ENCODE data around the gene MAP2K5. TPM values are rescaled to one million over a fixed set of nuclear protein-coding genes. Genes with fewer than 3 reads are reported as not detected.

MAP2K5 gene
- total RNA-seq, 4 donors from 2014 or later = 3.6 to 27.1 (median 18.6) TPM

GRCh38 chr15:67508407-67508806 lies 34.1 kb upstream of the MAP2K5 start:
- H3K4me1 ChIP-seq = no peaks in the 10 kb centered on the region
- no peak overlapping the region for H3K4me3 ChIP-seq
- intact Hi-C loops (cut with DNase I; ENCODE audit: low total_unique reads) = no loop called here
- no peak overlapping the region for H3K27ac ChIP-seq
- H3K27me3 ChIP-seq = no peaks in the 10 kb centered on the region
- H3K9me3 ChIP-seq = no peaks in the 10 kb centered on the region
- TF ChIP-seq CTCF (IDR thresholded peaks at IDR 0.05) (no peak), POLR2A (IDR thresholded peaks at IDR 0.05) (no peak)
- DNase-seq = no peak
- no peaks in the 10 kb centered on the region for H3K36me3 ChIP-seq

GRCh38 chr15:67509918-67510317 lies 32.6 kb upstream of the MAP2K5 start:
- H3K36me3 ChIP-seq = no peaks in the 10 kb centered on the region
- TF ChIP-seq POLR2A (IDR thresholded peaks at IDR 0.05) (no peak), CTCF (IDR thresholded peaks at IDR 0.05) (no peak)
- H3K4me1 ChIP-seq = no peaks in the 10 kb centered on the region
- H3K27me3 ChIP-seq = no peaks in the 10 kb centered on the region
- H3K4me3 ChIP-seq = no peak overlapping the region
- H3K9me3 ChIP-seq = no peaks in the 10 kb centered on the region
- DNase-seq = no peak
- intact Hi-C loops (cut with DNase I; ENCODE audit: low total_unique reads) = no loop called here
- H3K27ac ChIP-seq = no peak overlapping the region

GRCh38 chr15:67510597-67511190 lies 31.8 kb upstream of the MAP2K5 start:
- intact Hi-C loops (cut with DNase I; ENCODE audit: low total_unique reads) = no loop called here
- TF ChIP-seq POLR2A (IDR thresholded peaks at IDR 0.05) (no peak), CTCF (IDR thresholded peaks at IDR 0.05) (no peak)
- Histone ChIP-seq H3K4me1 (no peaks in the 10 kb centered on the region), H3K27me3 (no peaks in the 10 kb centered on the region), H3K27ac (no peak overlapping the region), H3K9me3 (no peaks in the 10 kb centered on the region), H3K36me3 (no peaks in the 10 kb centered on the region), H3K4me3 (no peak overlapping the region)
- DNase-seq = no peak

- Histone ChIP-seq H3K9me3 (no peaks in the 10 kb centered on the region), H3K4me1 (no peaks in the 10 kb centered on the region), H3K4me3 (no peak overlapping the region), H3K36me3 (no peaks in the 10 kb centered on the region), H3K27me3 (no peaks in the 10 kb centered on the region), H3K27ac (no peak overlapping the region)
- DNase-seq = no peak
- TF ChIP-seq POLR2A (IDR thresholded peaks at IDR 0.05) (no peak), CTCF (IDR thresholded peaks at IDR 0.05) (no peak)
- intact Hi-C loops (cut with DNase I; ENCODE audit: low total_unique reads) = no loop called here
These were observed 30.9 kb upstream of the MAP2K5 start for GRCh38 chr15:67511606-67512005.

GRCh38 chr15:67512140-67512539 lies 30.4 kb upstream of the MAP2K5 start:
- Histone ChIP-seq H3K27ac (no peak overlapping the region), H3K36me3 (no peaks in the 10 kb centered on the region), H3K9me3 (no peaks in the 10 kb centered on the region), H3K4me3 (no peak overlapping the region), H3K27me3 (no peaks in the 10 kb centered on the region), H3K4me1 (no peaks in the 10 kb centered on the region)
- DNase-seq = no peak
- intact Hi-C loops (cut with DNase I; ENCODE audit: low total_unique reads) = no loop called here
- TF ChIP-seq CTCF (IDR thresholded peaks at IDR 0.05) (no peak), POLR2A (IDR thresholded peaks at IDR 0.05) (no peak)

All from uterus (tissue), 4 donors.